ENCODE data around the gene EBNA1BP2. TPM values are rescaled to one million over a fixed set of nuclear protein-coding genes. Genes with fewer than 3 reads are reported as not detected.

Gene EBNA1BP2
- total RNA-seq, 1 donor from 2014 or later: 81.6 TPM

DNA sequence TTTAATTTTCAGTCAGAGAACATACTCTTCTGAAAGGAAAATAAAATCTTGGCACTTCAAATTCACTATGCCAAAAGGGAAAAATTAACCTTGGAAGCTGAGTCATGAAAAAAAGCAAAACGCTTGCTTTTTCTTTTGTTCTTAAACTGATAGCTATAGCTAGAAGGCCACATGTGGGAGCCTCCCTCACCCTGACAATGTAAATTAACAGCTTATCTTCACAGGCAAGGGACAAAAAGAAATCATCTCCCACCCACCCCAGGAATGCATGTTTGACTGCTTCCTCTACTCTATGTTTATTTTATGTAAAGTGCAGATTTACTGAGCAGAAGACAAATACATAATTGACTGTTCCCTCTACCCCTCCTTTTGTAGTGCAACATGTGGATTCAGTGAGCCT is 38.0 kb downstream of the EBNA1BP2 start:
- no peak overlapping the region for H3K4me2 ChIP-seq (ENCODE audit: low read length)

DNA sequence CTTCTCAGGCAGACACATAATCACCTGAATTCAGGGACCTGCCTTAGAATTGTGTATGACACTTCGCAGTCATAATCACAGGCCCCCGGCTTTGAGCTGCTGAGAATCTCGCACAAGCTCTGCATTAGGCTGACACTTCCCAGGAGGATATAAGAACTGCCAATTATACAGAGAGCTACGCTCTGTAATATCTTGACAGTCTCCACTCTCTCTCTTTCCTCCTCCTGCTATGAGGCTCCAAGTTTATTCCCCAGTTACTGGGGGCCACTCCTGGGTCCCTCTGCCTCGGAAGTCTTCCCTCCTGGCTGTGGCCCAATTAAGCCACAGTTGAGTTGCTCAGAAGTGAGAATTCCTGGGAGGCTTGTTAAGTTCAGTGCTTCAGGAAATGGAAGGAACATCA is 42.7 kb downstream of the EBNA1BP2 start:
- DNase-seq (ENCODE audit: low read depth) (no peak), FAIRE-seq (no peak)
- H3K36me3 ChIP-seq (ENCODE audit: insufficient read depth, low read length): no peaks in the 10 kb centered on the region
- H3K9me3 ChIP-seq (ENCODE audit: insufficient read depth, low read depth, low read length): no peaks in the 10 kb centered on the region
- Mint-ChIP-seq H3K9me3 (ENCODE audit: unreplicated experiment) (no peaks in the 10 kb centered on the region), H3K4me1 (ENCODE audit: low read depth, unreplicated experiment) (no peaks in the 10 kb centered on the region), H3K4me3 (ENCODE audit: unreplicated experiment) (no peak overlapping the region), H3K27ac (ENCODE audit: unreplicated experiment) (no peak overlapping the region), H3K27me3 (ENCODE audit: low read depth, unreplicated experiment) (no peaks in the 10 kb centered on the region), H3K36me3 (ENCODE audit: low read depth, unreplicated experiment) (no peaks in the 10 kb centered on the region)
- peaks cover 5% of the 10 kb centered on the region for H3K27me3 ChIP-seq (ENCODE audit: insufficient read depth, low read length)
- H3K4me1 ChIP-seq (ENCODE audit: insufficient read depth, low read length): no peaks in the 10 kb centered on the region
- no peaks in the 10 kb centered on the region for H3K79me2 ChIP-seq (ENCODE audit: insufficient read depth, low read length)
- no peaks in the 10 kb centered on the region for H4K20me1 ChIP-seq (ENCODE audit: insufficient read depth, low read length)
- H3K4me3 ChIP-seq (ENCODE audit: insufficient read depth, low read depth, low read length): no peak overlapping the region
- H3K4me2 ChIP-seq (ENCODE audit: low read length): no peak overlapping the region
- TF ChIP-seq EZH2 (IDR thresholded peaks at IDR 0.05; ENCODE audit: insufficient read depth, low read length) (no peak), CTCF (IDR thresholded peaks at IDR 0.05; ENCODE audit: insufficient read depth, low read depth, low read length) (no peak)
- H2AFZ ChIP-seq (ENCODE audit: low read depth, low read length): no peak overlapping the region
- no peak overlapping the region for H3K9ac ChIP-seq (ENCODE audit: low read length)
- H3K27ac ChIP-seq (ENCODE audit: low read depth, low read length): no peak overlapping the region

More for the DNA sequence above, 38.0 kb downstream of the EBNA1BP2 start:
- Histone ChIP-seq H3K9ac (ENCODE audit: low read length) (no peak overlapping the region), H4K20me1 (ENCODE audit: insufficient read depth, low read length) (no peaks in the 10 kb centered on the region), H3K4me1 (ENCODE audit: insufficient read depth, low read length) (no peaks in the 10 kb centered on the region), H3K4me3 (ENCODE audit: insufficient read depth, low read depth, low read length) (no peak overlapping the region), H3K9me3 (ENCODE audit: insufficient read depth, low read depth, low read length) (peaks cover 4% of the 10 kb centered on the region), H3K79me2 (ENCODE audit: insufficient read depth, low read length) (no peaks in the 10 kb centered on the region), H3K27me3 (ENCODE audit: insufficient read depth, low read length) (peaks cover 8% of the 10 kb centered on the region), H2AFZ (ENCODE audit: low read depth, low read length) (no peak overlapping the region), H3K36me3 (ENCODE audit: insufficient read depth, low read length) (no peaks in the 10 kb centered on the region), H3K27ac (ENCODE audit: low read depth, low read length) (no peak overlapping the region)
- Mint-ChIP-seq H3K27me3 (ENCODE audit: low read depth, unreplicated experiment) (no peaks in the 10 kb centered on the region), H3K4me3 (ENCODE audit: unreplicated experiment) (no peak overlapping the region), H3K27ac (ENCODE audit: unreplicated experiment) (no peak overlapping the region), H3K4me1 (ENCODE audit: low read depth, unreplicated experiment) (peaks cover 4% of the 10 kb centered on the region), H3K36me3 (ENCODE audit: low read depth, unreplicated experiment) (no peaks in the 10 kb centered on the region), H3K9me3 (ENCODE audit: unreplicated experiment) (no peaks in the 10 kb centered on the region)
- FAIRE-seq (no peak), DNase-seq (ENCODE audit: low read depth) (no peak)
- TF ChIP-seq CTCF (IDR thresholded peaks at IDR 0.05; ENCODE audit: insufficient read depth, low read depth, low read length) (no peak), EZH2 (IDR thresholded peaks at IDR 0.05; ENCODE audit: insufficient read depth, low read length) (no peak)

- no peak overlapping the region for H3K9ac ChIP-seq (ENCODE audit: low read length)
- H4K20me1 ChIP-seq (ENCODE audit: insufficient read depth, low read length): no peaks in the 10 kb centered on the region
- FAIRE-seq (no peak), DNase-seq (ENCODE audit: low read depth) (no peak)
- H3K4me2 ChIP-seq (ENCODE audit: low read length): no peak overlapping the region
- H3K4me1 ChIP-seq (ENCODE audit: insufficient read depth, low read length): no peaks in the 10 kb centered on the region
- Mint-ChIP-seq H3K9me3 (ENCODE audit: unreplicated experiment) (no peaks in the 10 kb centered on the region), H3K4me3 (ENCODE audit: unreplicated experiment) (no peak overlapping the region), H3K27ac (ENCODE audit: unreplicated experiment) (no peak overlapping the region), H3K36me3 (ENCODE audit: low read depth, unreplicated experiment) (no peaks in the 10 kb centered on the region), H3K27me3 (ENCODE audit: low read depth, unreplicated experiment) (no peaks in the 10 kb centered on the region), H3K4me1 (ENCODE audit: low read depth, unreplicated experiment) (no peaks in the 10 kb centered on the region)
- TF ChIP-seq CTCF (IDR thresholded peaks at IDR 0.05; ENCODE audit: insufficient read depth, low read depth, low read length) (no peak), EZH2 (IDR thresholded peaks at IDR 0.05; ENCODE audit: insufficient read depth, low read length) (no peak)
- no peak overlapping the region for H3K4me3 ChIP-seq (ENCODE audit: insufficient read depth, low read depth, low read length)
- no peak overlapping the region for H3K27ac ChIP-seq (ENCODE audit: low read depth, low read length)
- H2AFZ ChIP-seq (ENCODE audit: low read depth, low read length): no peak overlapping the region
- no peaks in the 10 kb centered on the region for H3K9me3 ChIP-seq (ENCODE audit: insufficient read depth, low read depth, low read length)
- H3K79me2 ChIP-seq (ENCODE audit: insufficient read depth, low read length): no peaks in the 10 kb centered on the region
- peaks cover 10% of the 10 kb centered on the region for H3K27me3 ChIP-seq (ENCODE audit: insufficient read depth, low read length)
- no peaks in the 10 kb centered on the region for H3K36me3 ChIP-seq (ENCODE audit: insufficient read depth, low read length)
Measured at GRCh38 chr1:43128816-43129215, 43.3 kb downstream of the EBNA1BP2 start.
